A549 (cell line): ENCODE results near the gene NXF1. TPM values are rescaled to one million over a fixed set of nuclear protein-coding genes. Genes with fewer than 3 reads are reported as not detected.
"Not testable (repeated sequence)": the region's sequence is repeated elsewhere in the genome, so short reads cannot be mapped to it uniquely, and the experiment has no call there.

ENCODE experiments used
- ATAC-seq, 2 experiments: fragments of 200-7000 bp in 1 of 2; fragments of >200 bp in 1 of 2; cut with Nextera tagmentation in 1 of 2; cut with Tn5 transposase in 1 of 2; 3 replicates each; pipeline versions ENCODE4 v1.8.0 to v1.9.1; 2018 to 2020; ENCODE audit warnings: mild to moderate bottlenecking in 1 of 2, moderate library complexity in 1 of 2
- CTCF ChIA-PET: fragments of 300-600 bp; sonication (Branson Sonifier 250); formaldehyde crosslinking; extraction: SDS; loops from one replicate; lab custom pipeline; 2021; ENCODE audit warnings: antibody characterized with exemption, inconsistent platforms; lab: Yijun Ruan, JAX
- POLR2A ChIA-PET: fragments of 350-600 bp; formaldehyde crosslinking; extraction: SDS; loops from one replicate; lab custom pipeline; 2021; ENCODE audit warnings: antibody characterized with exemption, inconsistent platforms; lab: Yijun Ruan, JAX
- DNase-seq, 2 experiments: peaks; one replicate each; pipeline versions ENCODE4 v3.0.0 to v3.0.0-alpha.2; 2011 to 2016; ENCODE audit warnings: low read depth in 1 of 2, low spot score in 1 of 2
- FAIRE-seq: peaks from 2 replicates; lab custom pipeline; 2011; peaks lifted over from hg19 to GRCh38; lab: Jason Lieb, UNC
- H3K27ac ChIP-seq, 2 experiments: fragments of >200 bp; sonication (Bioruptor Twin); formaldehyde crosslinking; 3 replicates each; pipeline ENCODE4 v1.5.1; 2016 to 2017
- H3K4me1 ChIP-seq: fragments of >200 bp; sonication (Bioruptor Twin); formaldehyde crosslinking; 3 replicates; pipeline ENCODE4 v1.6.1; 2016
- H3K4me2 ChIP-seq: fragments of >200 bp; sonication (Bioruptor Twin); formaldehyde crosslinking; 3 replicates; pipeline ENCODE4 v1.6.1; 2016
- H3K4me3 ChIP-seq: fragments of >200 bp; sonication (Bioruptor Twin); formaldehyde crosslinking; 3 replicates; pipeline ENCODE4 v1.5.1; 2016
- H3K9me3 ChIP-seq: fragments of >200 bp; sonication (Bioruptor Twin); formaldehyde crosslinking; 3 replicates; pipeline ENCODE4 v1.6.1; 2016
- ATOH8 ChIP-seq: fragments of 250-450 bp; sonication (Bioruptor Pico); IDR thresholded peaks from 2 replicates; pipeline ENCODE4 v1.5.0; 2020; ENCODE audit warnings: low read depth, mild to moderate bottlenecking, moderate library complexity
- BCL3 ChIP-seq: fragments of >200 bp; sonication (Bioruptor Twin); formaldehyde crosslinking; IDR thresholded peaks from 3 replicates; pipeline ENCODE4 v1.6.1; 2016
- CEBPB ChIP-seq, 2 experiments: fragments of >200 bp in 1 of 2; sonication (Bioruptor Twin) in 1 of 2; formaldehyde crosslinking in 1 of 2; IDR thresholded peaks; 2 replicates each; pipeline ENCODE4 v1.6.1; 2012 to 2016
- FOSB ChIP-seq: fragments of 250-450 bp; sonication (Bioruptor Pico); IDR thresholded peaks from 2 replicates; pipeline ENCODE4 v1.5.0; 2020; ENCODE audit warnings: mild to moderate bottlenecking, moderate library complexity
- FOSL2 ChIP-seq, 2 experiments: fragments of 450-650 bp in 1 of 2; fragments of >200 bp in 1 of 2; sonication (Bioruptor Twin) in 1 of 2; formaldehyde crosslinking; IDR thresholded peaks; 2 replicates each; pipeline versions ENCODE4 v1.5.0 to v1.6.1; 2016 to 2020; ENCODE audit warnings: mild to moderate bottlenecking in 1 of 2, moderate library complexity in 1 of 2
- GATA3 ChIP-seq: IDR thresholded peaks from 2 replicates; pipeline ENCODE4 v1.6.1; 2012; ENCODE audit warnings: borderline replicate concordance
- HDAC2 ChIP-seq: fragments of 200-600 bp; sonication (generic); IDR thresholded peaks from 2 replicates; pipeline ENCODE4 v1.6.1; 2016
- HMGXB4 ChIP-seq: fragments of 250-450 bp; sonication (Bioruptor Pico); IDR thresholded peaks from 2 replicates; pipeline ENCODE4 v1.5.0; 2021; ENCODE audit warnings: mild to moderate bottlenecking, moderate library complexity, borderline replicate concordance
- HOXA7 ChIP-seq: fragments of 250-450 bp; sonication (Bioruptor Pico); IDR thresholded peaks from 2 replicates; pipeline ENCODE4 v1.5.0; 2020; ENCODE audit warnings: mild to moderate bottlenecking, moderate library complexity
- JUN ChIP-seq, 2 experiments: fragments of >200 bp; sonication (Bioruptor Twin); formaldehyde crosslinking; IDR thresholded peaks; 2 replicates in 1 of 2; 3 replicates in 1 of 2; pipeline ENCODE4 v1.6.1; 2016 to 2017
- JUNB ChIP-seq: fragments of >200 bp; sonication (Bioruptor Twin); formaldehyde crosslinking; IDR thresholded peaks from 2 replicates; pipeline ENCODE4 v1.6.1; 2016
- KDM5A ChIP-seq: fragments of 200-600 bp; sonication (generic); IDR thresholded peaks from 2 replicates; pipeline ENCODE4 v1.6.1; 2016; ENCODE audit warnings: antibody characterized with exemption, mild to moderate bottlenecking
- MAFK ChIP-seq: fragments of 450-650 bp; IDR thresholded peaks from 2 replicates; pipeline ENCODE4 v1.6.1; 2014; ENCODE audit not compliant: partially characterized antibody
- MAX ChIP-seq: IDR thresholded peaks from 2 replicates; pipeline ENCODE4 v1.6.1; 2012
- MYC ChIP-seq: IDR thresholded peaks from 2 replicates; pipeline ENCODE4 v1.6.1; 2012; ENCODE audit warnings: mild to moderate bottlenecking, inconsistent platforms, low read length, improper control_type of control experiment, borderline replicate concordance
- PHF8 ChIP-seq: fragments of 200-600 bp; sonication (generic); IDR thresholded peaks from 2 replicates; pipeline ENCODE4 v1.6.1; 2016; ENCODE audit warnings: low read depth, mild to moderate bottlenecking, antibody characterized with exemption, moderate library complexity, borderline replicate concordance
- POLR2A ChIP-seq: IDR thresholded peaks from 2 replicates; pipeline ENCODE4 v1.6.1; 2012; ENCODE audit warnings: mild to moderate bottlenecking, low read length
- RFX5 ChIP-seq: fragments of 450-650 bp; IDR thresholded peaks from 2 replicates; pipeline ENCODE4 v1.7.1; 2014; ENCODE audit warnings: antibody characterized with exemption, mild to moderate bottlenecking, moderate library complexity
- SMC3 ChIP-seq: fragments of >200 bp; sonication (Bioruptor Twin); formaldehyde crosslinking; IDR thresholded peaks from 3 replicates; pipeline ENCODE4 v1.6.1; 2018; ENCODE audit warnings: inconsistent platforms
- TFCP2L1 ChIP-seq: fragments of 250-450 bp; sonication (Bioruptor Pico); IDR thresholded peaks from 2 replicates; pipeline ENCODE4 v1.5.0; 2021; ENCODE audit warnings: mild to moderate bottlenecking
- ZFP36 ChIP-seq: fragments of 450-650 bp; IDR thresholded peaks from 2 replicates; pipeline ENCODE4 v1.6.1; 2014; ENCODE audit warnings: borderline replicate concordance; ENCODE audit not compliant: partially characterized antibody
- whole genome bisulfite sequencing: methylation state at CpG from one replicate; pipeline ENCODE4 v1.1.6; 2017; ENCODE audit errors: missing lambda C conversion rate; 5-methylcytosine and 5-hydroxymethylcytosine counted together
- polyA plus RNA-seq, 4 experiments: library from polyadenylated mRNA; depleted of rRNA in 3 of 4; stranded (reverse); fragments of >200 nt; fragmentation: RNase III in 1 of 4; extraction: RNeasy Plus Mini Kit Qiagen cat#74134 plus additional on column Dnase treatment in 1 of 4; gene quantifications; 2 replicates in 3 of 4; 3 replicates in 1 of 4; pipeline ENCODE4 v1.2.3, GENCODE V29; 2011 to 2017

The NXF1 gene
- polyA plus RNA-seq, 2 of the 4 experiments (the other 2 are of a cell fraction): 35.5 to 47.7 TPM

GRCh38 chr11:62840721-62841360 lies 35.6 kb upstream of the NXF1 start:
- H3K4me3 ChIP-seq: peak overlapping the region; percentile 89
- DNase-seq: peak; percentile 46 to 79
- not testable (repeated sequence) for H3K9me3 ChIP-seq, FAIRE-seq
- peak; percentile 17 to 46; a peak in 5 of 6 replicates for ATAC-seq
- ChIA-PET POLR2A (interaction anchor here (0.6 to 3.4 kb wide), 42 partner anchors 9 to 1098 kb away, joined by 3 to 159 read pairs (median 5); partner anchors contain the start of genes B3GAT3, C11orf98, CSKMT and EEF1G), CTCF (interaction anchor here (1.1 to 1.3 kb wide), 4 partner anchors 31 to 248 kb away, joined by 3 to 4 read pairs (median 4); no protein-coding TSS in a partner anchor)
- H3K27ac ChIP-seq: peak overlapping the region; percentile 94 to 99
- H3K4me1 ChIP-seq: peaks cover 16% of the 10 kb centered on the region
- peak overlapping the region; percentile 70 for H3K4me2 ChIP-seq
- 1% methylated on average over 40 of the region's 41 CpGs for WGBS
- peak; percentile 28; the same call in 1 of the 2 replicates for TF ChIP-seq PHF8
- TF ChIP-seq SMC3: peak; percentile 5; the same call in 1 of the 3 replicates
- 0 out of 4 replicates have a peak, but pooled peaks of 1 of the 2 experiments have one; percentile 41 for TF ChIP-seq CEBPB (IDR thresholded peaks at IDR 0.05)
- TF ChIP-seq POLR2A: peak; percentile 69

GRCh38 chr11:62839050-62839945 lies 34.1 kb upstream of the NXF1 start, which contains the start of gene WDR74:
Gene WDR74 (minus strand): TSS chr11:62839590. CDS start chr11:62839570, 20 bp downstream.
- ChIA-PET CTCF (interaction anchor here (0.9 kb wide), 1 partner anchor 53 kb away, joined by 7 read pairs; no protein-coding TSS in a partner anchor), POLR2A (interaction anchor here (0.6 to 3.4 kb wide), 13 partner anchors 7 to 1432 kb away, joined by 3 to 159 read pairs (median 20); partner anchors contain the start of genes HNRNPUL2, SLC3A2, STX5 and TEX54)
- Histone ChIP-seq H3K4me3 (peak within 1 kb of the TSS; percentile 89), H3K4me1 (peaks cover 16% of the 10 kb centered on the region), H3K4me2 (peak within 1 kb of the TSS; percentile 70), H3K27ac (peak within 1 kb of the TSS; percentile 94 to 99), H3K9me3 (no peaks in the 10 kb centered on the region)
- under 1% methylated on average over 32 of the region's 62 CpGs for WGBS
- DNase-seq (peak; percentile 84 to 94), ATAC-seq (peak; percentile 66 to 67), FAIRE-seq (no peak)
- TF ChIP-seq MAX (peak; percentile 99), PHF8 (peak; percentile 69; the same call in 1 of the 2 replicates), ATOH8 (0 out of 2 replicates have a peak, but pooled peaks have one; percentile 18), FOSB (CRISPR knock-in tag) (0 out of 2 replicates have a peak, but pooled peaks have one; percentile 16), ZFP36 (no peak), HDAC2 (peak; percentile 92), CEBPB (IDR thresholded peaks at IDR 0.05) (peak in 1 of 2 experiments; percentile 45; a peak in 2 of 4 replicates), JUNB (no peak), BCL3 (peak; percentile 67; the same call in 2 of the 3 replicates), POLR2A (peak; percentile 97), KDM5A (peak; percentile 98), MAFK (no peak), HMGXB4 (CRISPR knock-in tag) (no peak), MYC (peak; percentile 98), GATA3 (0 out of 2 replicates have a peak, but pooled peaks have one; percentile 12), RFX5 (no peak), JUN (IDR thresholded peaks at IDR 0.05) (peak; percentile 59 to 87; a peak in 4 of 5 replicates), FOSL2 (IDR thresholded peaks at IDR 0.05) (no peak), FOSL2 (CRISPR knock-in tag; IDR thresholded peaks at IDR 0.05) (peak; percentile 52), HOXA7 (0 out of 2 replicates have a peak, but pooled peaks have one; percentile 9), TFCP2L1 (peak; percentile 74; the same call in 1 of the 2 replicates)
